Lower lobe of right lung (tissue), 2 donors: ENCODE measurements around the gene CNN2. TPM values are rescaled to one million over a fixed set of nuclear protein-coding genes. Genes with fewer than 3 reads are reported as not detected.

Experiments used
- ATAC-seq, 2 donors: fragments of 200-7000 bp; cut with Tn5 transposase; one replicate each; pipeline ENCODE4 v1.9.1; 2020 to 2022; ENCODE audit warnings: mild to moderate bottlenecking in 2 of 2, moderate library complexity in 2 of 2
- DNase-seq: peaks from one replicate; pipeline ENCODE4 v3.0.0-alpha.2; 2020
- H3K27ac ChIP-seq: fragments of 200-600 bp; one replicate; pipeline ENCODE4 v1.8.0; 2022
- H3K27me3 ChIP-seq: fragments of 200-600 bp; one replicate; pipeline ENCODE4 v1.8.0; 2022; ENCODE audit warnings: low read depth
- H3K36me3 ChIP-seq: fragments of 200-600 bp; one replicate; pipeline ENCODE4 v1.8.0; 2022; ENCODE audit warnings: mild to moderate bottlenecking
- H3K4me1 ChIP-seq: fragments of 200-600 bp; one replicate; pipeline ENCODE4 v1.8.0; 2022
- H3K4me3 ChIP-seq: fragments of 200-600 bp; one replicate; pipeline ENCODE4 v1.8.0; 2022; ENCODE audit warnings: mild to moderate bottlenecking
- H3K9me3 ChIP-seq: fragments of 200-600 bp; one replicate; pipeline ENCODE4 v1.8.0; 2022
- CTCF ChIP-seq: fragments of 200-600 bp; IDR thresholded peaks from one replicate; pipeline ENCODE4 v1.8.0; 2022; ENCODE audit warnings: antibody characterized with exemption, mild to moderate bottlenecking
- intact Hi-C: fragments of 100-400 bp; cut with DNase I; formaldehyde crosslinking; loops from one replicate; pipeline ENCODE4 v1.11.0; 2022
- total RNA-seq: library from RNA; stranded (reverse); fragmentation: NEBNext Ultra II Directional; extraction: Animal tissue kit (Norgen Biotek cat#: 25700); gene quantifications from one replicate; pipeline ENCODE4 v1.2.1, GENCODE V29; 2021
- donor health status: DM: no; HTN: yes; CAD: no; lungs with severe emphysema.

Gene CNN2
- total RNA-seq, 1 donor from 2014 or later = 158 TPM

- Histone ChIP-seq H3K9me3 (peaks cover 11% of the 10 kb centered on the region), H3K4me3 (no peak overlapping the region), H3K27ac (no peak overlapping the region), H3K4me1 (no peaks in the 10 kb centered on the region), H3K27me3 (no peaks in the 10 kb centered on the region), H3K36me3 (peaks cover 6% of the 10 kb centered on the region)
- no peak for DNase-seq
- intact Hi-C loops = no loop called here
- TF ChIP-seq CTCF = no peak
- ATAC-seq = no peak
Measured at GRCh38 chr19:1052349-1052975, 26.1 kb downstream of the CNN2 start.

- Histone ChIP-seq H3K4me3 (no peak overlapping the region), H3K4me1 (no peaks in the 10 kb centered on the region), H3K9me3 (peaks cover 16% of the 10 kb centered on the region), H3K27ac (no peak overlapping the region), H3K27me3 (no peaks in the 10 kb centered on the region), H3K36me3 (peaks cover 6% of the 10 kb centered on the region)
- intact Hi-C loops = no loop called here
- ATAC-seq = no peak
- DNase-seq = no peak
- no peak for TF ChIP-seq CTCF
Measured at GRCh38 chr19:1053176-1054101, 27.0 kb downstream of the CNN2 start.

- no peak for DNase-seq
- no peak overlapping the region for H3K4me3 ChIP-seq
- intact Hi-C loops = no loop called here
Measured at GRCh38 chr19:1054102-1055027, 28.0 kb downstream of the CNN2 start.

GRCh38 chr19:1055028-1055425 is 28.6 kb downstream of the CNN2 start:
- no peak overlapping the region for H3K27ac ChIP-seq
- DNase-seq (no peak), ATAC-seq (no peak)
- H3K9me3 ChIP-seq = peaks cover 20% of the 10 kb centered on the region
- H3K27me3 ChIP-seq = no peaks in the 10 kb centered on the region
- intact Hi-C loops = no loop called here
- H3K36me3 ChIP-seq = peaks cover 6% of the 10 kb centered on the region
- no peak for TF ChIP-seq CTCF
- H3K4me3 ChIP-seq = no peak overlapping the region
- H3K4me1 ChIP-seq = no peaks in the 10 kb centered on the region

More at GRCh38 chr19:1054102-1055027, 28.0 kb downstream of the CNN2 start:
- no peak for TF ChIP-seq CTCF
- Histone ChIP-seq H3K4me1 (no peaks in the 10 kb centered on the region), H3K36me3 (peaks cover 6% of the 10 kb centered on the region), H3K9me3 (peaks cover 20% of the 10 kb centered on the region), H3K27me3 (no peaks in the 10 kb centered on the region), H3K27ac (no peak overlapping the region)
- no peak for ATAC-seq
